HepG2 (cell line): Measurements from ENCODE around the gene INKA1. TPM values are rescaled to one million over a fixed set of nuclear protein-coding genes. Genes with fewer than 3 reads are reported as not detected.

ENCODE experiments used
- CEBPZ ChIP-seq: IDR thresholded peaks from 2 replicates; pipeline ENCODE4 v1.6.1; 2012; ENCODE audit warnings: low read length, improper control_type of control experiment
- DRAP1 ChIP-seq: IDR thresholded peaks from 2 replicates; pipeline ENCODE4 v1.6.1; 2016; ENCODE audit warnings: missing genetic modification reagents, missing compliant biosample characterization
- E2F2 ChIP-seq: sonication (generic); formaldehyde crosslinking; IDR thresholded peaks from 2 replicates; pipeline ENCODE4 v1.4.0; 2020; ENCODE audit warnings: missing genetic modification reagents, borderline replicate concordance
- KMT2B ChIP-seq: IDR thresholded peaks from 2 replicates; pipeline ENCODE4 v1.6.1; 2016; ENCODE audit warnings: missing genetic modification reagents, missing compliant biosample characterization
- LBX2 ChIP-seq: sonication (generic); formaldehyde crosslinking; IDR thresholded peaks from 2 replicates; pipeline ENCODE4 v1.5.0; 2020; ENCODE audit warnings: missing genetic modification reagents, mild to moderate bottlenecking, borderline replicate concordance
- NR2C2 ChIP-seq: sonication (generic); formaldehyde crosslinking; IDR thresholded peaks from 2 replicates; pipeline ENCODE4 v1.4.0; 2020; ENCODE audit warnings: missing genetic modification reagents, mild to moderate bottlenecking, moderate library complexity, borderline replicate concordance
- RELA ChIP-seq: sonication (generic); formaldehyde crosslinking; IDR thresholded peaks from 2 replicates; pipeline ENCODE4 v1.4.0; 2020; ENCODE audit warnings: missing genetic modification reagents
- TFE3 ChIP-seq: IDR thresholded peaks from 2 replicates; pipeline ENCODE4 v1.6.1; 2016
- ZBTB34 ChIP-seq: sonication (generic); formaldehyde crosslinking; IDR thresholded peaks from 2 replicates; pipeline ENCODE4 v1.8.0; 2022; ENCODE audit warnings: mild to moderate bottlenecking, missing genetic modification reagents
- ZNF513 ChIP-seq: sonication (generic); formaldehyde crosslinking; conservative IDR thresholded peaks from 2 replicates; pipeline ENCODE4 v1.5.0; 2020; ENCODE audit warnings: missing genetic modification reagents
- ZNF772 ChIP-seq: sonication (generic); formaldehyde crosslinking; IDR thresholded peaks from 2 replicates; pipeline ENCODE4 v1.5.0; 2020; ENCODE audit warnings: mild to moderate bottlenecking, missing genetic modification reagents
- polyA plus RNA-seq, 8 experiments: library from polyadenylated mRNA; depleted of rRNA in 3 of 8; stranded (reverse) in 7 of 8; unstranded in 1 of 8; fragments of >200 nt; fragmentation: Illumina TruSeq in 4 of 8; extraction: Trizol in 4 of 8; gene quantifications; 2 replicates each; pipeline versions ENCODE4 v1.2.1 to v1.2.3, GENCODE V29; 2011 to 2016; ENCODE audit warnings: low read depth in 4 of 8, missing spikeins in 1 of 8, mixed read lengths in 1 of 8; ENCODE audit not compliant: insufficient read depth in 1 of 8
- total RNA-seq, 5 experiments: library from RNA; depleted of rRNA; stranded (reverse); fragments of >200 nt; fragmentation: Illumina TruSeq; extraction: Trizol; gene quantifications; 2 replicates each; pipeline ENCODE4 v1.2.3, GENCODE V29; 2016; ENCODE audit warnings: low read depth in 1 of 5

Gene INKA1
- total and polyA plus RNA-seq, 2 of the 13 experiments (the other 11 are each of a cell fraction or from before 2014, with no cell fraction given), result 0.22 to 0.41 TPM

- TF ChIP-seq ZBTB34 (CRISPR knock-in tag) (no peak), E2F2 (CRISPR knock-in tag) (no peak), RELA (no peak), LBX2 (CRISPR knock-in tag) (no peak; the same call in 1 of the 2 replicates), CEBPZ (no peak), NR2C2 (CRISPR knock-in tag) (no peak), TFE3 (peak; percentile 94), ZNF772 (CRISPR knock-in tag) (no peak), KMT2B (peak; percentile 71), DRAP1 (CRISPR knock-in tag) (peak; percentile 95), ZNF513 (no peak)
Measured at GRCh38 chr3:49786357-49787181, 16.5 kb upstream of the INKA1 start, which contains the start of gene IP6K1 (continued).
